ENCODE data around the gene HTR1D.

The HTR1D gene

GRCh38 chr1:23163395-23163794, 53.9 kb downstream of the HTR1D start:
- H3K9me3 ChIP-seq (replicated peaks in 1 of 2; ENCODE audit: control insufficient read depth in 2 of 2, insufficient read depth in 1 of 2, low read depth in 1 of 2, low read length in 2 of 2) = no peaks in the 10 kb centered on the region
- H2AFZ ChIP-seq (ENCODE audit: low read length) = no peak overlapping the region
- no CpG with 5 or more reads among the region's 3 CpGs for WGBS, 2 donors (ENCODE audit: extremely low coverage in 2 of 2, insufficient read length in 2 of 2, insufficient replicate concordance in 1 of 2)
- no peak overlapping the region for H2AK5ac ChIP-seq (ENCODE audit: low read depth, low read length)
- H2BK12ac ChIP-seq (ENCODE audit: low read length) = no peak overlapping the region
- no peak overlapping the region for H4K8ac ChIP-seq (ENCODE audit: low read depth, low read length)
- DNase-seq (ENCODE audit: low spot score) = no peak
- H3K79me1 ChIP-seq (ENCODE audit: low read depth, low read length) = peaks cover 1% of the 10 kb centered on the region
- H3K23ac ChIP-seq (ENCODE audit: low read depth, low read length, poor library complexity) = no peak overlapping the region
- no peaks in the 10 kb centered on the region for H3K27me3 ChIP-seq (ENCODE audit: control insufficient read depth in 3 of 3, insufficient read depth in 3 of 3, low read depth in 1 of 3, low read length in 3 of 3)
- H3K27ac ChIP-seq (replicated peaks; ENCODE audit: low read length) = no peak overlapping the region
- H2BK120ac ChIP-seq (ENCODE audit: low read depth, low read length) = no peak overlapping the region
- no peak overlapping the region for H3K4me3 ChIP-seq (ENCODE audit: low read length in 2 of 2)
- no peak overlapping the region for H2BK5ac ChIP-seq (ENCODE audit: low read length)
- no peak overlapping the region for H3K4me2 ChIP-seq (ENCODE audit: insufficient read depth, low read length, poor library complexity, severe bottlenecking)
- no peak overlapping the region for H3K14ac ChIP-seq (ENCODE audit: low read length)
- no peak overlapping the region for H2BK15ac ChIP-seq (ENCODE audit: low read length)
- no peak overlapping the region for H3K18ac ChIP-seq (ENCODE audit: low read length)
- H4K91ac ChIP-seq (ENCODE audit: low read depth, low read length, poor library complexity) = no peak overlapping the region
- peaks cover 0 to 6% of the 10 kb centered on the region in 2 donors for H3K4me1 ChIP-seq (ENCODE audit: control insufficient read depth in 2 of 2, insufficient read depth in 1 of 2, low read depth in 1 of 2, low read length in 2 of 2)
- H3K36me3 ChIP-seq (replicated peaks in 1 of 2; ENCODE audit: control insufficient read depth in 2 of 2, insufficient read depth in 2 of 2, low read length in 2 of 2) = peaks cover 0 to 4% of the 10 kb centered on the region in 2 donors
- no peak overlapping the region for H3K4ac ChIP-seq (ENCODE audit: low read length)
- H3K9ac ChIP-seq (ENCODE audit: low read depth, low read length, poor library complexity) = no peak overlapping the region

DNA sequence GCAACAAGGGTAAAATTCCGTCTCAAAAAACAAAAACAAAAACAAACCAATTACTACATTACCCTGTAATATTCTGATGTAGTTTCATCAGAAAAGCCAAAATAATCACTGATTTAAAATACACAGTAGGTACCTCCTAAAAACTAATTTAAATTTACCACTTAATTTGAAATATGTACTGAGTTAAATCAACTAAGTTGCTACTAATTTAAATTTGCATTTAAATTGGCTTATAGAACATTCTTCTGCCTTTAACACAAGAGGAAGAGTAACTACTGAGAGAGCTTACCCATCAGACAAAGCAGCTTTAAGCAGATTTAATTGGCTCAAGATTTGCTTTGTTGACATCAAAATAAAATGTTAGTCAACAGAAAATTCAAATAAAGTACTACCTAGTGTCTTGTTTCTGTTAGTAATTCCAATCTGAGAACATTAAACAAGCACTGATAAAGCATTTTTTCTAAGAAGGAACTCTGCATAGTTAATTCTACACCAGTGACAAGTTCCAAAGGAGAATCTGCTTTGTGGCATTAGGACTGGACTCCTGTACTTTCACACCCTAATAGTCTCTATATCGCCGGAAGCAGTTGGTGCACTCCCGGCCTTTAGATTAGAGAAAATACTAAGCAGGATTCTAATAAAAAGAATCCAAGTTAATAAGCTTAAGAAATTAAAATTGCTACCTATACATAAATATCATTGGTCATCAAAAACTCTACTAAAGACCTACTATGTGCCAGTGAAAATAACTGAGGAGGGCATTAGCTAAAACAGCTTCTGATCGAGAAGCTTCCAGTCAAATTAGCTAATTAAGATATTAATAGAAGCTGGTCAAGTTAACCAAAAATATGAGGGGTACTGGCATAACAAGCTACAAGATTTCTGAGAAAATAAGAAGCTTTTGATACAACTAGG, 57.1 kb downstream of the HTR1D start:
- Histone ChIP-seq H3K9ac (ENCODE audit: low read depth, low read length, poor library complexity) (no peak overlapping the region), H3K4me3 (ENCODE audit: low read length in 2 of 2) (no peak overlapping the region)

DNA sequence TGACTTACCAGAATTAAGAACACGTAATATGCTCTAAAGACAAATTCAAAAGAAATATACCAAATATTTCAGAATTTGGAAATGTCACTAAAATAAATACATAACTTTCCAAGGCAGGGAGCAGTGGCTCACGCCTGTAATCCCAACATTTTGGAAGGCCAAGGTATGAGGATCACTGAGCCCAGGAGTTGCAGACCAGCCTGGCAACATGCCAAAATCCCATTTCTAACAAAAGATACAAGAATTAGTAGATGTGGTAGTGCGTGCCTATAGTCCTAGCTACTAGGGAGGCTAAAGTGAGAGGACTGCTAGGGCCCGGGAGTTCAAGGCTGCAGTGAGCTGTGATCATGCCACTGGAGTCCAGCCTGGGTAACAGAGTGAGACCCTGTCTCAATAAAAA, 60.4 kb downstream of the HTR1D start:
- no CpG with 5 or more reads among the region's 4 CpGs for WGBS, 2 donors (ENCODE audit: extremely low coverage in 2 of 2, insufficient read length in 2 of 2, insufficient replicate concordance in 1 of 2)
- H2BK5ac ChIP-seq (ENCODE audit: low read length) = no peak overlapping the region
- H3K4me3 ChIP-seq (ENCODE audit: low read length in 2 of 2) = no peak overlapping the region
- H3K18ac ChIP-seq (ENCODE audit: low read length) = no peak overlapping the region
- no peak overlapping the region for H2BK12ac ChIP-seq (ENCODE audit: low read length)
- H2BK120ac ChIP-seq (ENCODE audit: low read depth, low read length) = no peak overlapping the region
- no peak overlapping the region for H4K91ac ChIP-seq (ENCODE audit: low read depth, low read length, poor library complexity)
- H3K9me3 ChIP-seq (replicated peaks in 1 of 2; ENCODE audit: control insufficient read depth in 2 of 2, insufficient read depth in 1 of 2, low read depth in 1 of 2, low read length in 2 of 2) = no peaks in the 10 kb centered on the region
- H2AFZ ChIP-seq (ENCODE audit: low read length) = no peak overlapping the region
- no peaks in the 10 kb centered on the region for H3K4me1 ChIP-seq (ENCODE audit: control insufficient read depth in 2 of 2, insufficient read depth in 1 of 2, low read depth in 1 of 2, low read length in 2 of 2)
- no peak overlapping the region for H3K4me2 ChIP-seq (ENCODE audit: insufficient read depth, low read length, poor library complexity, severe bottlenecking)
- H3K23ac ChIP-seq (ENCODE audit: low read depth, low read length, poor library complexity) = no peak overlapping the region
- no peak overlapping the region for H3K27ac ChIP-seq (replicated peaks; ENCODE audit: low read length)
- peaks cover 1% of the 10 kb centered on the region for H3K79me1 ChIP-seq (ENCODE audit: low read depth, low read length)
- no peaks in the 10 kb centered on the region for H3K27me3 ChIP-seq (ENCODE audit: control insufficient read depth in 3 of 3, insufficient read depth in 3 of 3, low read depth in 1 of 3, low read length in 3 of 3)
- no peak overlapping the region for H3K4ac ChIP-seq (ENCODE audit: low read length)
- no peak overlapping the region for H4K8ac ChIP-seq (ENCODE audit: low read depth, low read length)
- no peak overlapping the region for H3K14ac ChIP-seq (ENCODE audit: low read length)
- no peaks in the 10 kb centered on the region for H3K36me3 ChIP-seq (replicated peaks in 1 of 2; ENCODE audit: control insufficient read depth in 2 of 2, insufficient read depth in 2 of 2, low read length in 2 of 2)
- no peak for DNase-seq (ENCODE audit: low spot score)
- H2BK15ac ChIP-seq (ENCODE audit: low read length) = no peak overlapping the region
- no peak overlapping the region for H3K9ac ChIP-seq (ENCODE audit: low read depth, low read length, poor library complexity)
- no peak overlapping the region for H2AK5ac ChIP-seq (ENCODE audit: low read depth, low read length)

More for the DNA sequence above, 57.1 kb downstream of the HTR1D start:
- Histone ChIP-seq H2BK5ac (ENCODE audit: low read length) (no peak overlapping the region), H2BK12ac (ENCODE audit: low read length) (no peak overlapping the region), H3K4me1 (ENCODE audit: control insufficient read depth in 2 of 2, insufficient read depth in 1 of 2, low read depth in 1 of 2, low read length in 2 of 2) (no peaks in the 10 kb centered on the region), H3K14ac (ENCODE audit: low read length) (no peak overlapping the region), H2BK120ac (ENCODE audit: low read depth, low read length) (no peak overlapping the region), H3K36me3 (replicated peaks in 1 of 2; ENCODE audit: control insufficient read depth in 2 of 2, insufficient read depth in 2 of 2, low read length in 2 of 2) (peaks cover 0 to 4% of the 10 kb centered on the region in 2 donors), H3K79me1 (ENCODE audit: low read depth, low read length) (peaks cover 1% of the 10 kb centered on the region), H3K4ac (ENCODE audit: low read length) (no peak overlapping the region), H4K8ac (ENCODE audit: low read depth, low read length) (no peak overlapping the region), H3K27ac (replicated peaks; ENCODE audit: low read length) (no peak overlapping the region), H3K9me3 (replicated peaks in 1 of 2; ENCODE audit: control insufficient read depth in 2 of 2, insufficient read depth in 1 of 2, low read depth in 1 of 2, low read length in 2 of 2) (no peaks in the 10 kb centered on the region), H3K27me3 (ENCODE audit: control insufficient read depth in 3 of 3, insufficient read depth in 3 of 3, low read depth in 1 of 3, low read length in 3 of 3) (no peaks in the 10 kb centered on the region), H3K4me2 (ENCODE audit: insufficient read depth, low read length, poor library complexity, severe bottlenecking) (no peak overlapping the region), H4K91ac (ENCODE audit: low read depth, low read length, poor library complexity) (no peak overlapping the region), H2AK5ac (ENCODE audit: low read depth, low read length) (no peak overlapping the region), H3K23ac (ENCODE audit: low read depth, low read length, poor library complexity) (no peak overlapping the region), H2BK15ac (ENCODE audit: low read length) (no peak overlapping the region), H3K18ac (ENCODE audit: low read length) (no peak overlapping the region), H2AFZ (ENCODE audit: low read length) (no peak overlapping the region)
- DNase-seq (ENCODE audit: low spot score) = no peak
- WGBS, 2 donors (ENCODE audit: extremely low coverage in 2 of 2, insufficient read length in 2 of 2, insufficient replicate concordance in 1 of 2) = no CpG with 5 or more reads among the region's 5 CpGs

DNA sequence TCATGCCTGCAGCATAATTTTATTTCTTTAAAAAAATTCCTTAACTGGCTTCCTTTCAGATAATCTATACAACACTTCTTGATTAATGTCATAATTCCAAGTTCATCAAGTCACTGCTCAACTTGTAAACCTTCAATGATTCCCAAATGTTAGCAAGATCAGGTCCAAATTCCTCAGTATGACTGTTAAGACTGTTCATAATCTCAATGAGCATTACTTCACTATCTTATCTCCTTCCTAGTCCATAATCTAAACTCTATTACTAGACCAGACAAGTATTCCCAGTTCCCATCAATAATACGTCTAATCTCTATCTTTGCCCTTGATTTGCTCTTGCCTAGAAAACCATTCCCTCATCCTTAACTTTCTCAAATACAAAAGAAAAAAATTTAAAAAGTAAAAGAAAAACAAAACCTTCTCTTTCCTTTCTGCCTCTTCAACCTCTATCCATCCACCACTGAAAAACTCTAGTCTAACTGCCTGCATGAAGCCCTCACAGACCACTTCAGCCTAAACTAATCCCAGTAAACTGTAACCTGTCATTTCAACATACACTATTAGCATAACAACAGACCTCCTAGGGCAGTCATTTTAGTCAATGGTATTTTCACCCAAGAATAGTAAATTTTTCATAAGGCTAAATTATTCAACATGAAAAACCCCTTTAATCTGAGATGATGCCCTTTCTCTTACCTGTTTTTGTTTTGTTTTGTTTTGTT, 64.2 kb downstream of the HTR1D start:
- Histone ChIP-seq H2BK15ac (ENCODE audit: low read length) (no peak overlapping the region), H2BK12ac (ENCODE audit: low read length) (no peak overlapping the region), H3K4ac (ENCODE audit: low read length) (no peak overlapping the region), H3K4me3 (ENCODE audit: low read length in 2 of 2) (no peak overlapping the region), H3K79me1 (ENCODE audit: low read depth, low read length) (no peaks in the 10 kb centered on the region), H3K18ac (ENCODE audit: low read length) (no peak overlapping the region), H3K9ac (ENCODE audit: low read depth, low read length, poor library complexity) (no peak overlapping the region), H2AFZ (ENCODE audit: low read length) (no peak overlapping the region), H3K4me1 (ENCODE audit: control insufficient read depth in 2 of 2, insufficient read depth in 1 of 2, low read depth in 1 of 2, low read length in 2 of 2) (no peaks in the 10 kb centered on the region), H3K23ac (ENCODE audit: low read depth, low read length, poor library complexity) (no peak overlapping the region), H2BK120ac (ENCODE audit: low read depth, low read length) (no peak overlapping the region), H4K91ac (ENCODE audit: low read depth, low read length, poor library complexity) (no peak overlapping the region), H3K27me3 (ENCODE audit: control insufficient read depth in 3 of 3, insufficient read depth in 3 of 3, low read depth in 1 of 3, low read length in 3 of 3) (no peaks in the 10 kb centered on the region), H3K9me3 (replicated peaks in 1 of 2; ENCODE audit: control insufficient read depth in 2 of 2, insufficient read depth in 1 of 2, low read depth in 1 of 2, low read length in 2 of 2) (no peaks in the 10 kb centered on the region), H4K8ac (ENCODE audit: low read depth, low read length) (no peak overlapping the region), H3K14ac (ENCODE audit: low read length) (no peak overlapping the region), H2AK5ac (ENCODE audit: low read depth, low read length) (no peak overlapping the region), H3K27ac (replicated peaks; ENCODE audit: low read length) (no peak overlapping the region), H3K4me2 (ENCODE audit: insufficient read depth, low read length, poor library complexity, severe bottlenecking) (no peak overlapping the region), H3K36me3 (replicated peaks in 1 of 2; ENCODE audit: control insufficient read depth in 2 of 2, insufficient read depth in 2 of 2, low read length in 2 of 2) (no peaks in the 10 kb centered on the region), H2BK5ac (ENCODE audit: low read length) (no peak overlapping the region)
- DNase-seq (ENCODE audit: low spot score) = no peak
- 100% methylated on average over 1 of the region's 1 CpG; no CpG with 5 or more reads in 1 of the 2 donors for WGBS, 2 donors (ENCODE audit: extremely low coverage in 2 of 2, insufficient read length in 2 of 2, insufficient replicate concordance in 1 of 2)
